IPS-11a (cell line): ENCODE data around the gene GATA1.

Experiments
- H3K4me3 ChIP-seq: one replicate; pipeline ENCODE4 v1.5.1; 2013; ENCODE audit warnings: low read depth, low read length, control low read depth

The GATA1 gene

DNA sequence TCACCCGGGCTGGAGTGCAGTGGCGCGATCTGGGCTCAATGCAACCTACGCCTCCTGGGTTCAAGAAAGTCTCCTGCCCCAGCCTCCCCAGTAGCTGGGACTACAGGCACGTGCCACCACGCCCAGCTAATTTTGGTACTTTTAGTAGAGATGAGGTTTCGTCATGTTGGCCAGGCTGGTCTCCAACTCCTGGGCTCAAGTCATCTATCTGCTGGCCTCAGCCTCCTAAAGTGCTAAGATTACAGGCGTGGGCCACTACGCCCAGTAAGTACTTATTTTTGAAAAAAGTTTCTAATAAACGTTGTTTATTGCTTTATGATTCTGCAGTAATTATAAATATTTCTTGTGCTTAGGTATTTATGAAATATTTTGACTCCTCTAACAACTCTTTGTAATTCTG, 53.3 kb downstream of the GATA1 start:
- H3K4me3 ChIP-seq = no peak overlapping the region
